Gastroesophageal sphincter (tissue), 4 donors: ENCODE results near the gene MAGEB2. TPM values are rescaled to one million over a fixed set of nuclear protein-coding genes. Genes with fewer than 3 reads are reported as not detected.

ENCODE experiments used
- ATAC-seq: fragments of 150-250 bp; one replicate; pipeline ENCODE4 v1.9.1; 2016; ENCODE audit warnings: mild to moderate bottlenecking, moderate library complexity
- H3K27ac ChIP-seq, 4 donors: fragments of 200-600 bp; sonication (generic) in 3 of 4; 1 replicate in 3 of 4; 2 replicates in 1 of 4; pipeline ENCODE4 v1.5.1; 2016 to 2019
- H3K27me3 ChIP-seq: fragments of 200-600 bp; sonication (generic); one replicate; pipeline ENCODE4 v1.5.1; 2019
- H3K36me3 ChIP-seq, 2 donors: fragments of 200-600 bp; sonication (generic); one replicate each; pipeline ENCODE4 v1.5.1; 2019; ENCODE audit warnings: control low read depth in 1 of 2
- H3K4me1 ChIP-seq, 3 donors: fragments of 200-600 bp; sonication (generic); 1 replicate in 2 of 3; 2 replicates in 1 of 3; pipeline ENCODE4 v1.5.1; 2016 to 2019; ENCODE audit warnings: control low read depth in 2 of 3
- H3K4me3 ChIP-seq, 2 donors: fragments of 200-600 bp; sonication (generic); one replicate each; pipeline ENCODE4 v1.5.1; 2019; ENCODE audit warnings: mild to moderate bottlenecking in 1 of 2, moderate library complexity in 1 of 2
- H3K9me3 ChIP-seq, 3 donors: fragments of 200-600 bp; sonication (generic); one replicate each; pipeline ENCODE4 v1.5.1; 2017 to 2019; ENCODE audit warnings: control low read depth in 2 of 3
- EP300 ChIP-seq: sonication (generic); formaldehyde crosslinking; IDR thresholded peaks from one replicate; pipeline ENCODE4 v1.6.1; 2017; ENCODE audit warnings: antibody characterized with exemption, mild to moderate bottlenecking
- POLR2A ChIP-seq, 2 donors: fragments of 450-650 bp; IDR thresholded peaks; one replicate each; pipeline ENCODE4 v1.6.1; 2017; ENCODE audit warnings: antibody characterized with exemption in 2 of 2, mild to moderate bottlenecking in 2 of 2, moderate library complexity in 1 of 2
- POLR2AphosphoS5 ChIP-seq: sonication (generic); formaldehyde crosslinking; IDR thresholded peaks from one replicate; pipeline ENCODE4 v1.6.1; 2017; ENCODE audit warnings: antibody characterized with exemption
- WGBS, 2 donors: methylation state at CpG; one replicate each; pipeline ENCODE4 v1.1.5; 2018; ENCODE audit warnings: low coverage in 1 of 2; 5-methylcytosine and 5-hydroxymethylcytosine counted together
- total RNA-seq, 4 donors: library from RNA; depleted of rRNA; stranded (reverse); fragments of >200 nt; gene quantifications; one replicate each; pipeline ENCODE4 v1.1.0, GENCODE V29; 2016
- TF ChIP-seq, protein P1 (sequence below), 4 experiments: fragments of 200-600 bp in 2 of 4; fragments of 450-650 bp in 2 of 4; sonication (generic) in 1 of 4; IDR thresholded peaks; one replicate each; pipeline ENCODE4 v1.5.1; 2017 to 2019; ENCODE audit warnings: antibody characterized with exemption in 4 of 4, mild to moderate bottlenecking in 2 of 4, moderate library complexity in 2 of 4

The MAGEB2 gene
- total RNA-seq, 4 donors from 2014 or later = not detected

DNA sequence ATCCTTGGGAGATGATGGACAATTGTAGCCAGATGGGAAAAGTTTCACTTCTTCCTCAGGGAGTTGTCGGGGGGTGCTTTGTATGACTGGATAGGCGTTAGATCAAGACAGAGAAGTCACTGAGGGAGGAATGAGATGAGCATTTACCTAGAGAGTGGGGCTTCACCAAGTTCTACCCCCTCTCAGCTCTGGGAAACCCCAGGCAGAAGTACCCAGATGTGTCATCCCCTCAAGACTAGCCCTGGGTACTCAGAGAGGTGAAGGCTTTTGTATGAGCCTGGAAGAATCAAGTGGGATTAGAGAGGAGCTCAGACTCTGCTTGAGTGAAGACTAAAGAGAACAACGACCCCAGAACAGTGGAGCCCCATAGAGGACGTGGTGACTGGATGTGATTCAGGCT, 33.5 kb downstream of the MAGEB2 start:
- Histone ChIP-seq H3K36me3 (no peaks in the 10 kb centered on the region), H3K9me3 (no peaks in the 10 kb centered on the region), H3K27me3 (no peaks in the 10 kb centered on the region), H3K4me3 (no peak overlapping the region), H3K4me1 (no peaks in the 10 kb centered on the region), H3K27ac (no peak overlapping the region)
- 55% methylated on average over 2 of the region's 4 CpGs; no CpG with 5 or more reads in 1 of the 2 donors for WGBS, 2 donors
- ATAC-seq = no peak
- TF ChIP-seq POLR2AphosphoS5 (no peak), POLR2A (IDR thresholded peaks at IDR 0.05) (no peak), EP300 (no peak)
- TF ChIP-seq, protein P1, sequence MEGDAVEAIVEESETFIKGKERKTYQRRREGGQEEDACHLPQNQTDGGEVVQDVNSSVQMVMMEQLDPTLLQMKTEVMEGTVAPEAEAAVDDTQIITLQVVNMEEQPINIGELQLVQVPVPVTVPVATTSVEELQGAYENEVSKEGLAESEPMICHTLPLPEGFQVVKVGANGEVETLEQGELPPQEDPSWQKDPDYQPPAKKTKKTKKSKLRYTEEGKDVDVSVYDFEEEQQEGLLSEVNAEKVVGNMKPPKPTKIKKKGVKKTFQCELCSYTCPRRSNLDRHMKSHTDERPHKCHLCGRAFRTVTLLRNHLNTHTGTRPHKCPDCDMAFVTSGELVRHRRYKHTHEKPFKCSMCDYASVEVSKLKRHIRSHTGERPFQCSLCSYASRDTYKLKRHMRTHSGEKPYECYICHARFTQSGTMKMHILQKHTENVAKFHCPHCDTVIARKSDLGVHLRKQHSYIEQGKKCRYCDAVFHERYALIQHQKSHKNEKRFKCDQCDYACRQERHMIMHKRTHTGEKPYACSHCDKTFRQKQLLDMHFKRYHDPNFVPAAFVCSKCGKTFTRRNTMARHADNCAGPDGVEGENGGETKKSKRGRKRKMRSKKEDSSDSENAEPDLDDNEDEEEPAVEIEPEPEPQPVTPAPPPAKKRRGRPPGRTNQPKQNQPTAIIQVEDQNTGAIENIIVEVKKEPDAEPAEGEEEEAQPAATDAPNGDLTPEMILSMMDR (IDR thresholded peaks at IDR 0.05) = no peak

DNA sequence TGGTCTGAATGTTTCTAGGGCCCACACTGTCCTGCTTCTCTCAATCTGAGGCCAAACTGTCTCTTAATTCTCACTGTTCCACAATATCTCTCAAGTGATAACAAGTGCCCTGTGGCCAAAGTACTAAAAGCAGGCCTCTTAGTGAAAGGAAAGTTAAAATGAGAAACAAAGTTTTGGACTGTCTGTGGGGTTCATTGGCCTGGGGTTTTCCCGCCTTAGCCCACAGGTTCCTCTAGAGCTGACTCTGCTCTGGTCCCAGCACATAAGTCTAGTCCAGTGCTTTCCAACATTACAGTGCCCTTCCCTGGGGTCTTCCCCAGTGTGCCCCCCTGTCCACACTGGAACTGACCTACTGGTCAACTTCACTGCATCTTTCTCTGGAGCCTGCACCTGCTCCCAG, 37.9 kb downstream of the MAGEB2 start:
- WGBS, 2 donors = 80 to 100% methylated on average over 1 of the region's 1 CpG
- TF ChIP-seq POLR2AphosphoS5 = no peak
- TF ChIP-seq POLR2A (IDR thresholded peaks at IDR 0.05) = no peak
- no peak for TF ChIP-seq EP300
- TF ChIP-seq, protein P1 (IDR thresholded peaks at IDR 0.05) = no peak
- H3K4me1 ChIP-seq = no peaks in the 10 kb centered on the region

DNA sequence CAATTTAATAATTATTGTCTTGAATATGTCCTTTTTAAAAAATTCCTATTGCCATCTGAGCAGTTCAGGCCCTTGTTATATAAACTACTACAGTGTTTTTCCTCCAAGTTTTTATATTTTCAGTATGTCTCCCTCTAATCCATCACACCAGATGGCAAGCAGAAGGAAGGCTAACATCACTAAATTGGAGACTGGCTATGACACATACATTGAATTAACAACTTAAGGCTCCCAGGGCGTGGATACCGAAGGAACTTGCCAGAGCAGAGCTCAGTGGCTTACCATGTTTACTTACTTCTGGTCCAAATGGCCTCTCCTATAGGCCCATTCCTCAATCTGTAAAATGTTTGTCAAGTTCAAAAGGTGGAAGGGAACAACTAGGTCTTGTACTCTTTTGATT, 44.6 kb downstream of the MAGEB2 start:
- Histone ChIP-seq H3K4me1 (no peaks in the 10 kb centered on the region), H3K36me3 (no peaks in the 10 kb centered on the region), H3K4me3 (no peak overlapping the region), H3K27me3 (no peaks in the 10 kb centered on the region), H3K27ac (no peak overlapping the region), H3K9me3 (no peaks in the 10 kb centered on the region)
- ATAC-seq = no peak
- TF ChIP-seq EP300 = no peak
- no peak for TF ChIP-seq POLR2AphosphoS5
- TF ChIP-seq, protein P1 (IDR thresholded peaks at IDR 0.05) = no peak
- TF ChIP-seq POLR2A (IDR thresholded peaks at IDR 0.05) = no peak
- WGBS, 2 donors = 70% methylated on average over 2 of the region's 2 CpGs; no CpG with 5 or more reads in 1 of the 2 donors

More for the DNA sequence above, 37.9 kb downstream of the MAGEB2 start:
- Histone ChIP-seq H3K9me3 (no peaks in the 10 kb centered on the region), H3K27me3 (no peaks in the 10 kb centered on the region), H3K36me3 (no peaks in the 10 kb centered on the region), H3K27ac (no peak overlapping the region), H3K4me3 (no peak overlapping the region)
- ATAC-seq = no peak

DNA sequence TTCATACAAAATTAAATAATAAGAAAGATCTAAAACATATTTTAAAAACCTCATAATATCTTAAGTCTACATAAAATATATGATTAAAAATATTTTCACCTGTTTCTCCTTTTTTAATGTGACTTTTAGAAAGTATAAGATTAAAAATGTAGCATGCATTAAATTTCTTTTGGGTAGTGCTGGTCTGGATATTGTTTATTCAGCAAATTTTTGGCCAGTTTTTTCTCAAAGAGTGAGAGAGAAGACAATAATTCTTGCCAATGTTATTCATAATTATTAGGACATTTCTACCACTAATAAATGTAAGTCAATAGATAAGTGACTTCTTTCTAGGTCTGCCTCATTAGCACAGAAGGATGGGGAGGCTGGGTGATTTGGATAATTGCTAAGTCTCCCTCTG, 45.6 kb downstream of the MAGEB2 start:
- Histone ChIP-seq H3K27me3 (no peaks in the 10 kb centered on the region), H3K27ac (no peak overlapping the region), H3K4me3 (no peak overlapping the region), H3K9me3 (no peaks in the 10 kb centered on the region), H3K4me1 (no peaks in the 10 kb centered on the region), H3K36me3 (no peaks in the 10 kb centered on the region)
- TF ChIP-seq, protein P1 (IDR thresholded peaks at IDR 0.05) = no peak
- TF ChIP-seq POLR2A (IDR thresholded peaks at IDR 0.05) (no peak), EP300 (no peak), POLR2AphosphoS5 (no peak)
- ATAC-seq = no peak

DNA sequence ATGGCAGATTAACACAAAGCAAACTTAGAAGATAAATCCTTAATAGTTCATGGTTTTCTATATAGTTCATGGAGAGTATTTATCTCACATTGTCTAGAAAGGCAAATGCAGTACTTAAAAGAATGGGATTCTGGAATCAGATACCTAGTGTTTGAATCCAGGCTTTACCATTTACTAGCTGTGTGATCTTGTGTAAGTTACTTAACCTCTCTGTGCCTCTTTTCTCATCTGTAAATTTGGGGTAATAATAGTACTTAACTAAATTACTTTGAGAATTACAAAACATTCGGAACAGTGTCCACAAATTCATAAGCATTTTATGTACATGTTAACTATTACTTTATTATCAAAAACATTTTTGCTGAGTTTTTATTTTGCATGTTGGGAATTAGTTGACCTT, 47.4 kb downstream of the MAGEB2 start:
- Histone ChIP-seq H3K9me3 (no peaks in the 10 kb centered on the region), H3K4me1 (no peaks in the 10 kb centered on the region), H3K27me3 (no peaks in the 10 kb centered on the region), H3K27ac (no peak overlapping the region), H3K4me3 (no peak overlapping the region), H3K36me3 (no peaks in the 10 kb centered on the region)
- 82 to 100% methylated on average over 1 of the region's 1 CpG for WGBS, 2 donors
- TF ChIP-seq EP300 = no peak
- ATAC-seq = no peak

Other genes with a start within 250 kb of the MAGEB2 start
- gene MAGEB3, start 15.1 kb downstream of the MAGEB2 start, total RNA-seq = not detected
- gene MAGEB4, start 26.4 kb downstream of the MAGEB2 start, total RNA-seq = not detected
- not detected for gene MAGEB1, start 31.6 kb downstream of the MAGEB2 start, total RNA-seq
- not detected for gene NR0B1, start 93.8 kb downstream of the MAGEB2 start, total RNA-seq